GM12872 (cell line): ENCODE results near the gene TLR8.

Source experiments
- CTCF ChIP-seq: IDR thresholded peaks from 3 replicates; pipeline ENCODE4 v1.5.1; 2011; ENCODE audit warnings: low read depth, mild to moderate bottlenecking, low read length, moderate library complexity; ENCODE audit not compliant: insufficient read depth

The TLR8 gene

GRCh38 chrX:12917753-12918152 is 11.3 kb downstream of the TLR8 start:
- TF ChIP-seq CTCF = no peak

GRCh38 chrX:12919051-12919450 is 12.6 kb downstream of the TLR8 start:
- TF ChIP-seq CTCF = no peak

GRCh38 chrX:12919620-12920019 is 13.2 kb downstream of the TLR8 start:
- TF ChIP-seq CTCF = no peak

GRCh38 chrX:12920990-12921389 is 14.6 kb downstream of the TLR8 start:
- no peak for TF ChIP-seq CTCF

- no peak for TF ChIP-seq CTCF
These were observed 15.6 kb downstream of the TLR8 start for GRCh38 chrX:12921886-12922598.

GRCh38 chrX:12922599-12922919 is 16.1 kb downstream of the TLR8 start:
- TF ChIP-seq CTCF = no peak

GRCh38 chrX:12929701-12930100 is 23.3 kb downstream of the TLR8 start:
- no peak for TF ChIP-seq CTCF
